Stimulated activated CD8-positive, alpha-beta memory T cell treated with anti-CD3 and anti-CD28 coated beads, Interleukin-4, amount 100 ng/mL, for 48 hours (primary cell): Measurements from ENCODE around the gene G6PC1.
A peak's percentile ranks its signal among the peaks of the same experiment; 100 is the strongest.
"Not testable (repeated sequence)": the region's sequence is repeated elsewhere in the genome, so short reads cannot be mapped to it uniquely, and the experiment has no call there.

ENCODE experiments used
- DNase-seq: peaks from one replicate; pipeline ENCODE4 v3.0.0-alpha.2; 2020

The G6PC1 gene

GRCh38 chr17:42904110-42904469 lies 3.5 kb downstream of the G6PC1 start:
- no peak for DNase-seq

- DNase-seq: no peak
These were observed 6.3 kb downstream of the G6PC1 start for GRCh38 chr17:42906772-42907446.

GRCh38 chr17:42908872-42909700 lies 8.5 kb downstream of the G6PC1 start:
- DNase-seq: no peak

- DNase-seq: no peak
These were observed 12.9 kb downstream of the G6PC1 start for GRCh38 chr17:42913522-42913921.

- no peak for DNase-seq
These were observed 13.5 kb downstream of the G6PC1 start for GRCh38 chr17:42913981-42914617.

GRCh38 chr17:42915288-42915687 lies 14.7 kb downstream of the G6PC1 start:
- not testable (repeated sequence) for DNase-seq

GRCh38 chr17:42916388-42917235 lies 16.0 kb downstream of the G6PC1 start:
- not testable (repeated sequence) for DNase-seq

- no peak for DNase-seq
These were observed 16.6 kb downstream of the G6PC1 start for GRCh38 chr17:42917236-42917603.

GRCh38 chr17:42918902-42919521 lies 18.4 kb downstream of the G6PC1 start:
- DNase-seq: no peak

GRCh38 chr17:42919522-42920077 lies 19.0 kb downstream of the G6PC1 start:
- not testable (repeated sequence) for DNase-seq

GRCh38 chr17:42920106-42920900 lies 19.7 kb downstream of the G6PC1 start:
- no peak for DNase-seq

GRCh38 chr17:42920922-42921321 lies 20.3 kb downstream of the G6PC1 start:
- DNase-seq: no peak

GRCh38 chr17:42922294-42922693 lies 21.7 kb downstream of the G6PC1 start:
- no peak for DNase-seq

GRCh38 chr17:42923472-42923871 lies 22.9 kb downstream of the G6PC1 start:
- not testable (repeated sequence) for DNase-seq

GRCh38 chr17:42924891-42925290 lies 24.3 kb downstream of the G6PC1 start:
- DNase-seq: no peak

- peak; percentile 60 for DNase-seq
These were observed 28.3 kb downstream of the G6PC1 start for GRCh38 chr17:42928714-42929496.

- no peak for DNase-seq
These were observed 28.9 kb downstream of the G6PC1 start for GRCh38 chr17:42929497-42929844.

- peak; percentile 30 for DNase-seq
These were observed 37.4 kb downstream of the G6PC1 start for GRCh38 chr17:42937712-42938596.

- DNase-seq: no peak
These were observed 43.6 kb downstream of the G6PC1 start for GRCh38 chr17:42944211-42944610.

GRCh38 chr17:42946812-42947211 lies 46.2 kb downstream of the G6PC1 start:
- no peak for DNase-seq
